HepG2 (cell line): Measurements from ENCODE around the gene CABP4.

Experiments
- FOXA1 ChIP-seq, 2 experiments: fragments of 450-650 bp in 1 of 2; sonication (generic) in 1 of 2; formaldehyde crosslinking in 1 of 2; IDR thresholded peaks; 2 replicates each; pipeline versions ENCODE4 v1.4.0 to v1.6.1; 2016 to 2020; ENCODE audit warnings: missing genetic modification reagents in 1 of 2
- GABPA ChIP-seq, 2 experiments: IDR thresholded peaks; 2 replicates each; pipeline ENCODE4 v1.6.1; 2011 to 2016; ENCODE audit warnings: low read depth in 2 of 2, low read length in 1 of 2, missing biosample characterization in 1 of 2, missing genetic modification characterization in 1 of 2
- RAD21 ChIP-seq: fragments of 450-650 bp; formaldehyde crosslinking; IDR thresholded peaks from 2 replicates; pipeline ENCODE4 v1.5.0; 2020; ENCODE audit warnings: mild to moderate bottlenecking
- TCF7 ChIP-seq: sonication (generic); IDR thresholded peaks from 2 replicates; pipeline ENCODE4 v1.6.1; 2016; ENCODE audit warnings: antibody characterized with exemption, low read depth
- ZNF382 ChIP-seq: sonication (generic); formaldehyde crosslinking; IDR thresholded peaks from 2 replicates; pipeline ENCODE4 v1.5.0; 2020; ENCODE audit warnings: missing genetic modification reagents, mild to moderate bottlenecking, borderline replicate concordance
- ZNF780A ChIP-seq: sonication (generic); formaldehyde crosslinking; IDR thresholded peaks from 2 replicates; pipeline ENCODE4 v1.8.0; 2022; ENCODE audit warnings: mild to moderate bottlenecking, missing genetic modification reagents, moderate library complexity
- TF ChIP-seq, protein P1 (sequence below): sonication (generic); formaldehyde crosslinking; IDR thresholded peaks from 2 replicates; pipeline ENCODE4 v1.4.0; 2020; ENCODE audit warnings: missing genetic modification reagents

DNA sequence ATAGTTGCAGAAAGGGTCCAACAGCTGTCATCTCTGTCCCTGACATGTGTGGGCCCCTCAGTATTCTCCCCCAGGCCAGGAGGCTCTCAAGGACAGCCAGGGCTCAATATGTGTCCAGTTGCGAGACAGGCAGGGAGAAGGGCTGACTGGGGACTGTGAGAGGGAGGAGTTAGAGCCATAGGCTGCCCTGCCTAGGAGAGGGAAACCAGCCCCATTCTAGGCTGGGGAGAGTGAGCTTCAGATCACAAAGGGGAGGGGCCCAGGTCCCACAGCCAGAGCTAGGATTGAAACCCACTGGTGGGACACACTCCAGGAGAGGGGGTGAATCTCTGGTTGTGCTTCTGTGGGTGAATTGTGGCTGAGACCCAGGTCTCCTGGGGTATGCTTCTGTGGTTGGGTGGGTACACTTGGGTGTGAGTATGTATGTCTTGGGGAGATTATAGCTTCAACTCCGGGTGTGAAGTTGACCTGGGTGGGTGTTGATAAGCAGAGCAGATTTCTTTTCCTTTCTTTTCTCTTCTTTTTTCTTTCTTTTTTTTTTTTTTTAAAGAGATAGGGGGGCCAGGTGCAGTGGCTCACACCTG, 41.8 kb upstream of the CABP4 start:
- TF ChIP-seq, protein P1, sequence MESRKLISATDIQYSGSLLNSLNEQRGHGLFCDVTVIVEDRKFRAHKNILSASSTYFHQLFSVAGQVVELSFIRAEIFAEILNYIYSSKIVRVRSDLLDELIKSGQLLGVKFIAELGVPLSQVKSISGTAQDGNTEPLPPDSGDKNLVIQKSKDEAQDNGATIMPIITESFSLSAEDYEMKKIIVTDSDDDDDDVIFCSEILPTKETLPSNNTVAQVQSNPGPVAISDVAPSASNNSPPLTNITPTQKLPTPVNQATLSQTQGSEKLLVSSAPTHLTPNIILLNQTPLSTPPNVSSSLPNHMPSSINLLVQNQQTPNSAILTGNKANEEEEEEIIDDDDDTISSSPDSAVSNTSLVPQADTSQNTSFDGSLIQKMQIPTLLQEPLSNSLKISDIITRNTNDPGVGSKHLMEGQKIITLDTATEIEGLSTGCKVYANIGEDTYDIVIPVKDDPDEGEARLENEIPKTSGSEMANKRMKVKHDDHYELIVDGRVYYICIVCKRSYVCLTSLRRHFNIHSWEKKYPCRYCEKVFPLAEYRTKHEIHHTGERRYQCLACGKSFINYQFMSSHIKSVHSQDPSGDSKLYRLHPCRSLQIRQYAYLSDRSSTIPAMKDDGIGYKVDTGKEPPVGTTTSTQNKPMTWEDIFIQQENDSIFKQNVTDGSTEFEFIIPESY (CRISPR knock-in tag) = no peak
- TF ChIP-seq ZNF382 (CRISPR knock-in tag) (no peak), ZNF780A (CRISPR knock-in tag) (no peak), TCF7 (no peak), FOXA1 (IDR thresholded peaks at IDR 0.05) (no peak), FOXA1 (CRISPR knock-in tag; IDR thresholded peaks at IDR 0.05) (no peak), RAD21 (CRISPR knock-in tag) (no peak), GABPA (IDR thresholded peaks at IDR 0.05; ENCODE audit: low read depth, low read length) (no peak), GABPA (CRISPR knock-in tag; IDR thresholded peaks at IDR 0.05; ENCODE audit: low read depth) (no peak)
